Measurements from ENCODE around the gene MCC.

DNA sequence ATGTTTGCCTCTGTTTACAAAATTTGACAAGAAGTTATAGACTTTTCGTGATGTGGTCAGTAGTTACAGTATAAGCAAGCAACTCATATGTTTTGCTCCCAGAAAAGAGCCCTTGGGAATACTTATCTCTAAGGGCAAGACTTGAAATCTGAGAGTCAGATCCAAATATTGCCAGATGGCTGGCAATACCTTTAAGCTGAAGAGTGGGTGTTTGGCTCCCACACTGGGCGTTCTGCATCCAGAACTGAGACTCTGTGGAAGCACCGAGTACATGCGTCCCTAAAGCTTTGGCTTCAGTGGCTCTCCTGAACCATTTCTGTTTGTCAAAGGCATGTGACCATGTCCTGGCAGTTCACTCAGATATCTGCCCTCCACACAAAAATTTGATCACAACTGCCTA lies 317.5 kb downstream of the MCC start:
- TF ChIP-seq CTCF (IDR thresholded peaks at IDR 0.05) = no peak
- TF ChIP-seq POLR2AphosphoS5 (IDR thresholded peaks at IDR 0.05) = no peak
